GM20000 (cell line): Measurements from ENCODE around the gene TMEM107.

ENCODE experiments used
- DNase-seq: peaks from one replicate; pipeline ENCODE4 v3.0.0; 2012; ENCODE audit warnings: low spot score
- TF ChIP-seq, protein P1 (sequence below): IDR thresholded peaks from 2 replicates; pipeline ENCODE4 v1.5.1; 2012; ENCODE audit warnings: mild to moderate bottlenecking, control low read depth; ENCODE audit errors: extremely low read depth, missing control alignments

The TMEM107 gene

DNA sequence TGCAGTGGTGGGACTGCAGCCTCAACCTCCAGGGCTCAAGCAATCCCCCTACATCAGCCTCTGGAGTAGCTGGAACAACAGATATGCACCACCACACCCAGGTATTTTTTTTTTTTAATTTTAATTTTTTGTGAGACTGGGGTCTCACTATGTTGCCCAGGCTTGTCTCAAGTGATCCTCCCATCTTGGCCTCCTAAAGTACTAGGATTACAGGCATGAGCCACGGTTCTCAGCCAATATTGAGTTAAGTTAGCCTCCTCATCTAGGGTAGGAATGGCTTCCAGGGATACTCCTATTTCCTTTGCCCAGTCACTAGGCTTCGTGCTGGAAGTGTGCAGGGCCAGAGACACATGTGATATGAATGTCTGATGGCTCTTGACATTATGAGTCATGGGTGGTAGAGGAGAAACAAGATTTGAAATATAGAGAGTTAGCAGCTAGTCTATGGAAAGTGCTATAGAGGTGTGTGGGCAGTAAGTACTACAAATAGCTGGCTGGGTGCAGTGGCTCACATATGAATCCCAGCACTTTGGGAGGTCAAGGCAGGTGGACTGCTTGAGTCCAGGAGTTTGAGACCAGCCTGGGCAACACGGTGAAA, 44.2 kb downstream of the TMEM107 start:
- no peak for DNase-seq
- TF ChIP-seq, protein P1, sequence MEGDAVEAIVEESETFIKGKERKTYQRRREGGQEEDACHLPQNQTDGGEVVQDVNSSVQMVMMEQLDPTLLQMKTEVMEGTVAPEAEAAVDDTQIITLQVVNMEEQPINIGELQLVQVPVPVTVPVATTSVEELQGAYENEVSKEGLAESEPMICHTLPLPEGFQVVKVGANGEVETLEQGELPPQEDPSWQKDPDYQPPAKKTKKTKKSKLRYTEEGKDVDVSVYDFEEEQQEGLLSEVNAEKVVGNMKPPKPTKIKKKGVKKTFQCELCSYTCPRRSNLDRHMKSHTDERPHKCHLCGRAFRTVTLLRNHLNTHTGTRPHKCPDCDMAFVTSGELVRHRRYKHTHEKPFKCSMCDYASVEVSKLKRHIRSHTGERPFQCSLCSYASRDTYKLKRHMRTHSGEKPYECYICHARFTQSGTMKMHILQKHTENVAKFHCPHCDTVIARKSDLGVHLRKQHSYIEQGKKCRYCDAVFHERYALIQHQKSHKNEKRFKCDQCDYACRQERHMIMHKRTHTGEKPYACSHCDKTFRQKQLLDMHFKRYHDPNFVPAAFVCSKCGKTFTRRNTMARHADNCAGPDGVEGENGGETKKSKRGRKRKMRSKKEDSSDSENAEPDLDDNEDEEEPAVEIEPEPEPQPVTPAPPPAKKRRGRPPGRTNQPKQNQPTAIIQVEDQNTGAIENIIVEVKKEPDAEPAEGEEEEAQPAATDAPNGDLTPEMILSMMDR, result no peak

DNA sequence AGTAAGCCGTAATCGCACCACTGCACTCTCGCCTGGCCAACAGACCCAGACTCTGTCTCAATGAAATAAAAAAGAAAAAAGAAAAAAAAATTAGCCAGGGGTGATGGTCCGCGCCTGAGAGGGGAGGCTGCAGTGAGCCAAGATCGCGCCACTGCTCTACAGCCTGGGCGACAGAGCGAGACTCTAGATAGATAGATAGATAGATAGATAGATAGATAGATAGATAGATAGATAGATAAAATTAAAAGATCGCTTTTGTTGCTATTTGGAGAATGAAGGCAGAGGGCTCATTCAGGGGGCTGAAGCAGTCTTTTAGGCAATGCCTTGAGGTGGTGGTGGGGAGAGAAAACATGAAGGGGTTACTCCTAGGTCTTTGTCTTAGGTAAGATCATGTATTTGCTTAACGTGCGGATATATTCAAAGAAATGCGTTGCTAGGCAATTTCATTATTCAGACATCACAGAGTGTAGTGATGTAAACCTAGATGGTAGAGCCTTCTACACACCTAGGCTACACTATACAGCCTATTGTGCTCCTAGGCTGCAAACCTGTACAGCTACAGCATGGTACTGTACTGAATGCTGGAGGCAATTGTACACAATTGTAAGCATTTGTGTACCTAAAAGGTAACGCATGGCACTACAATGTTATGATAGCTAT, 47.9 kb downstream of the TMEM107 start:
- no peak for DNase-seq
- TF ChIP-seq, protein P1, result no peak

DNA sequence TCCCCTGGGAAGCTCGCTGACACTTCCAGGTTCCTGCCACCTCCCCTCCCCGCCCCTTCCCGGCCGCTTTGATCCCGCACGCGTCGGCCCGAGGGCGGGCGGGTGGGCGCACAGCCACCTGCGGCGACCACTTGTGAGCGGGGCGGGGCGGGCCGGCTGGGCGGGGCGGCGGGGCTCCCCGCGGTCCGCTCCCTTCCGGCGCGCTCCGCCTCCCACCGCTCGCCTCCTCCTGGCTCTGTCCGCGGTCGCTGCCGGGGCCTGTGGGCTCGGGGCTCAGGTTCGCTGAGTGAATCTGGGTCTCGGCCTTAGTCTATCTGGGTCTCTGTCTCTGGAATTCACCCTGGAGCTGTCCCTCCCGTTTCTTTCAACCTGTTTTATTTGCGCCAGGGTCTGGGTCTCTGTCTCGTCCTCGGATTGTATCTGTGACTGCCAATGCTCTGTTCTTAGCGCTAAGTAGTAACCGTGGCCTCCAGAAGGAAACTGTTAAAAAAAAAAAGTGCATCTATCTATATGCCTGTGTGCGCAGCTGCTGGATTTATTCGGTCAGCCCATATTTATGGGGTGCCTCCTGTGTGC, 49.6 kb downstream of the TMEM107 start:
- DNase-seq, result peak; percentile 80
- TF ChIP-seq, protein P1, result no peak

DNA sequence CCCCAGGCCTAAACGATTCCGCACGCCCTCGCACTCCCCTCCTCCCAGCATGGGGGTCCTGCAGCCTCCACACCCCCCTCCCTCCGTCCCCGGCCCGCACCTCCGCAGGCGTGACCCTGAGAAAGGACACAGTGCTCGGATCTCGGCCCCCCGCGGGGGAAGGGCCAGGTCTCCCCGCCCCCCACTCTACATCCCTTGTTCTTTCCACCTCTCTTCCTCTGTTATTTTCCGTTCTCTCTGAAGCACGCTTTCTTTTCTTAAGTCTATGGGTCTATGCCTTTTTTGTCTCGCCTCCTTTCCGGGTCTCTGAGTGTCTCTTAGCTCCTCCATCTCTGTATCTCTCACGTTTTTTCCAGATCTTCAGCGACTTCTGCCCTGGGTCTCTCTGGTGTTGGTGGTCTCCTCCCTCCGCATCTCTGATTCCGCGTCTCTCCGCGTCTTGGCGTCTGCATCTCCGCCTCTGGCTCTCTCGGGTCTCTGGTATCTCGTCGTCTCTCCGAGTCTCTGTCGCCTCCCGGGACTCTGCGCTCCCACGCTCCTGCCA, 50.2 kb downstream of the TMEM107 start:
- TF ChIP-seq, protein P1, result no peak
- DNase-seq, result no peak

DNA sequence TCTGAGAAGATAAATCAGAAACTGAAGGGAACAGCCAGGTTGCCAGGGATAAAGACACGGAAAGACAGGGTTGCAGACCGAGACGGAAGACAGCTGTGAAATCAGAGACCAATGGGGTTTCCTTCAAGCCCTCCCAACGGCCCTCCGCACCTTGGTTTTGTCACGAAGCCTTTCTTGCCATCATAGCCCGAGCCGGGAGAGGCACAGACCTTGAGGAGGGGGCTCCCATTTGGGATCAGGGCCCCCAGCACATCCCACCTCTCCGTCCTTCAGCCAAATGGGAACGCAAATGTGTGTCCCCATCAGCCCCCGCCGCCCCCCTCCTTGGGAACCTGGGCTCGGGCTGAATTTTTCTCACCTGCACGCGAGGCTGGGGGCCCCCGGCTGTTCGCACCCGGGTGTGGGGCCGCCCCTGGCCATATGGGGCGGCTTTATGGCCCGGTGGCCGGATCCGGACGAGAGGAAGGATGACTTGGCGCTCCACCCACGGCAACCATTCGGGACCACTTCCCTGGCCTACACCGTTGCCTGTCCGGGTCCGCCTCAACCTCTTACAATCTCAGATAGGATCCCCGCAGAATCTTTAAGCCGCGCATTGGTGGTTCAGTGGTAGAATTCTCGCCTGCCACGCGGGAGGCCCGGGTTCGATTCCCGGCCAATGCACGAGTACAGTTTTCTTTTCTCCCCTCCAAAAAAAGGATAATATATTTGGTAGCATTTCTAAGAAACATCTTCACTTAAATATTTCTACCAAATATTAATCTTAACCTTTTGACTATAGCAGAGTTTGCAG, 50.8 kb downstream of the TMEM107 start:
- TF ChIP-seq, protein P1, result no peak
- DNase-seq, result peak; percentile 86

DNA sequence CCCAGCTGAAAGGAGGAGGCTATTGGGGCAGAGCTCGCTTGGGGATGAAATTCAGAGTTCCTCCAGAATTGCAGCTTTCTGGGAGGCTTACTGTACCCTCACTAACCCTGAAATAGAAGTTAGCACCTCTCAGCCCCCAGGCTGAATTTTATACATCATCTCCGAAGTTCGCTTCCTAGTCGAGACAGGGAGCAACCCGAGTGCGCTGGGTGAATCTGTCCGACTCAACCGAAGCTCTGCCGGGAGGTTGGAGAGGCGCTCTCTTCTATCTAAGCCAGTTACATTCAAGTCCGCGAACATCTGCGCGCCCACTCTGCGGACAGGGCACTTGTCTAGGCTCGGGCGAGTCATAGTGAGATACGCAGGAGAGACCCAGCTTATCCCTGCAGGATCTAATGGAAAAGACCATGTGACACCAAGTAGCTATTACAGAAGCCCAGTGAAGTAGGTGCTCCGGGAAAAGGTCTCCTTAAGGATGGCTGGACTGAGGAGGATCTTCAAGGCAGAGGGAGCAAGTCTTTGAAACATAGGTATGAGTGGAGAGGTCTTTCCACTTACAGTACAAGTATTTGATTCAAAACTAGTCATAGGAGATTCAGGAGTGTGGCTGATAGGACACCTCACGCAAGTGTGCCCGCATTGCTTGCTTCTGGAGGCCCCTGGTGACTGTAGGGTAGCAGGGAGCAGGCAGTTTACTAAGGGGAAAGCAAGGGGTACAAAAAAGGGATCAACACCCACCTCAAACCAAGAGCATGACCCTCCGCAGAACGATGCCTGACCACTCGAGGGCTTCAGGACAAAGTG, 51.6 kb downstream of the TMEM107 start:
- TF ChIP-seq, protein P1, result no peak
- no peak for DNase-seq
